ENCODE measurements around the gene B3GALT5.

DNA sequence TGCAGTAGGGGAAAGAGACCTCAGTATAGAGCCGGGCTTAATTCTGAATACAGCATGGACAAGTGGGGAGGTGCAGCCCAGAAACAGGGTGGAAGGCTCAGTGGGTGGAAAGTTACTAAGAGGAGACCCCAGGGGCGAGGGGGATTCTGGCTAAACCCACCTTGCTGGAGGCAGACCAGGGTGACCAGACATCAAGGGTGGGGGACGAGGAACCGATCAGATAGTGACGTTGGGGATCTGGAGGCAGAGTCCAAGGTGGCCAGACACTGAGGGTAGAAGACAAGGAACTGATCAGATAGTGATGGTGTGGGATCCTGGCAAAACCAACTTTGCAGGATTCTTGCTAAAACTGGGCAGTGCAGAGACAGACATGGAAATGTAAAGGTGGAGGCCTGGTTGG is 36.8 kb downstream of the B3GALT5 start:
- TF ChIP-seq, protein P1, sequence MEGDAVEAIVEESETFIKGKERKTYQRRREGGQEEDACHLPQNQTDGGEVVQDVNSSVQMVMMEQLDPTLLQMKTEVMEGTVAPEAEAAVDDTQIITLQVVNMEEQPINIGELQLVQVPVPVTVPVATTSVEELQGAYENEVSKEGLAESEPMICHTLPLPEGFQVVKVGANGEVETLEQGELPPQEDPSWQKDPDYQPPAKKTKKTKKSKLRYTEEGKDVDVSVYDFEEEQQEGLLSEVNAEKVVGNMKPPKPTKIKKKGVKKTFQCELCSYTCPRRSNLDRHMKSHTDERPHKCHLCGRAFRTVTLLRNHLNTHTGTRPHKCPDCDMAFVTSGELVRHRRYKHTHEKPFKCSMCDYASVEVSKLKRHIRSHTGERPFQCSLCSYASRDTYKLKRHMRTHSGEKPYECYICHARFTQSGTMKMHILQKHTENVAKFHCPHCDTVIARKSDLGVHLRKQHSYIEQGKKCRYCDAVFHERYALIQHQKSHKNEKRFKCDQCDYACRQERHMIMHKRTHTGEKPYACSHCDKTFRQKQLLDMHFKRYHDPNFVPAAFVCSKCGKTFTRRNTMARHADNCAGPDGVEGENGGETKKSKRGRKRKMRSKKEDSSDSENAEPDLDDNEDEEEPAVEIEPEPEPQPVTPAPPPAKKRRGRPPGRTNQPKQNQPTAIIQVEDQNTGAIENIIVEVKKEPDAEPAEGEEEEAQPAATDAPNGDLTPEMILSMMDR (IDR thresholded peaks at IDR 0.05), result no peak
- TF ChIP-seq POLR2AphosphoS5 (IDR thresholded peaks at IDR 0.05) (no peak), POLR2A (IDR thresholded peaks at IDR 0.05; ENCODE audit: low read depth) (no peak), EP300 (IDR thresholded peaks at IDR 0.05) (no peak)

Measured in esophagus muscularis mucosa (tissue), 4 donors.